Ureter (tissue), 1 donor: ENCODE results near the gene KLHL10. TPM values are rescaled to one million over a fixed set of nuclear protein-coding genes. Genes with fewer than 3 reads are reported as not detected.
A peak's percentile ranks its signal among the peaks of the same experiment; 100 is the strongest.
"Not testable (repeated sequence)": the region's sequence is repeated elsewhere in the genome, so short reads cannot be mapped to it uniquely, and the experiment has no call there.

Experiments used
- DNase-seq: peaks from one replicate; pipeline ENCODE4 v3.0.0-alpha.2; 2020; ENCODE audit warnings: low spot score
- total RNA-seq: library from RNA; stranded (reverse); gene quantifications from one replicate; pipeline ENCODE4 v1.2.4, GENCODE V29; 2023
- donor health status: DM: yes; HTN: yes; CAD: no.

KLHL10 gene
- total RNA-seq, 1 donor from 2014 or later: 0.44 TPM

DNA sequence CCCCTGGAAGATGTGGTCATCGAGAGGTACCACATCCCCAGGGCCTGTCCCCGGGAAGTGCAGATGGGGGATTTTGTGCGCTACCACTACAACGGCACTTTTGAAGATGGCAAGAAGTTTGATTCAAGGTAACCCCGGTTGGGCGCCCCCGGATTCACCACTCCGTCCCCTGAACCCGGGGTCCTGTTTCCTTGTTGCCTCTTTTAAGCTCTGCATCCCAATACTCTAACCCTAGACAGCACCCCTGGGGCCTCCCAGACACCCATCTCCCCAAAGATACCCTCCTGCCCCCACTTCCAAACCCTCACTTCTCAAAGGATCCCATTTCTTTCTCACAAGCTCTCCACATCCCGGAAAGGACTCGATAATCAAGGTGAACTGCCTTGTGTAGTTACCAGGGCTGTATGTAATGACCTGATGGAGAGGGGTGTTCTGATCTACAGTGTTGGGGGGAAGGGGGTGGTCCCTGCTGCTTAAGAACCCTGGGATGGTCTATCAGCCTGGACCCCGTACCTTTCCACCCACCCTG lies 24.4 kb upstream of the KLHL10 start:
- no peak for DNase-seq

DNA sequence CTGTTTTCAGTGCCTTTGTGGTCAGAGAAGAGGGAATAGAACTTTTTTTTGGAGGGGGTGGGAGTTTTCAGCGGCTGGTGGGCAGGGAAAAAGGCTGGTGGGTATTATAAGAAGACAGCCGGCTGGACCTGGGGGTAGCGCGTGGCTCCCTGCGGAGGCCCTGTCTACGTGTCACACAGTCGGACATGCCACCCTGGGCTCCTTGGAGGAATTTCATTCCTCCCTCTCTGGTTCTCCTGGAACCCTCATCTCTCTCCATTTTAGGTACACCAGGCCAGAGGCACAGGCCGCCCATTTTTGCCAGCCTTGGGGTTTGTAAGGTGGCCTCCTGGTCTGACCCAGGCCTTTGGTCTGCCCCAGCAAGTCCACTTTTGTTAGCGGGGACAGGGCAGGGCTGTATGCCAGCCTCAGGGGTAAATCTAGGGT lies 23.9 kb upstream of the KLHL10 start:
- DNase-seq: no peak

- no peak for DNase-seq
These were observed 23.4 kb upstream of the KLHL10 start for GRCh38 chr17:41814195-41814594.

GRCh38 chr17:41816637-41817320 lies 20.8 kb upstream of the KLHL10 start:
- DNase-seq: no peak

GRCh38 chr17:41818024-41818423 lies 19.6 kb upstream of the KLHL10 start:
- DNase-seq: no peak

DNA sequence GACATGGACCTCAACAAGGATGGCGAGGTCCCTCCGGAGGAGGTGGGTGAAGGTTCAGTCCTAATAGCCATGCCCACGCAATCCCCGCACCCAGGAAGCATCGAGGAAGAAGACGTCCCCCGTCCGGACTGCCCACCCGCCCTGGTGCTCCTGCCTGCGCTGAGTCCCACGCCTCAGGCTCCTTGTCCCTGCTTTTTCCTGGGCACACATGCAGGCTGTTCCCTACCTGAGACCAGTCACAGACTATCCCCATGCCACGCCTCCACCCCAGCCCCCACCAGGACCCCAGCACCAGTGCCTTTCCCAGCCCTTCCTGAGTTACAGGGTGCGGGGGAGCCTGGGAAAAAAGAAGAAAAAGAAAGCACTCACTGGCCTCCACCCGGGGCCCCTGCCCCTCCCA lies 15.8 kb upstream of the KLHL10 start:
- no peak for DNase-seq

DNA sequence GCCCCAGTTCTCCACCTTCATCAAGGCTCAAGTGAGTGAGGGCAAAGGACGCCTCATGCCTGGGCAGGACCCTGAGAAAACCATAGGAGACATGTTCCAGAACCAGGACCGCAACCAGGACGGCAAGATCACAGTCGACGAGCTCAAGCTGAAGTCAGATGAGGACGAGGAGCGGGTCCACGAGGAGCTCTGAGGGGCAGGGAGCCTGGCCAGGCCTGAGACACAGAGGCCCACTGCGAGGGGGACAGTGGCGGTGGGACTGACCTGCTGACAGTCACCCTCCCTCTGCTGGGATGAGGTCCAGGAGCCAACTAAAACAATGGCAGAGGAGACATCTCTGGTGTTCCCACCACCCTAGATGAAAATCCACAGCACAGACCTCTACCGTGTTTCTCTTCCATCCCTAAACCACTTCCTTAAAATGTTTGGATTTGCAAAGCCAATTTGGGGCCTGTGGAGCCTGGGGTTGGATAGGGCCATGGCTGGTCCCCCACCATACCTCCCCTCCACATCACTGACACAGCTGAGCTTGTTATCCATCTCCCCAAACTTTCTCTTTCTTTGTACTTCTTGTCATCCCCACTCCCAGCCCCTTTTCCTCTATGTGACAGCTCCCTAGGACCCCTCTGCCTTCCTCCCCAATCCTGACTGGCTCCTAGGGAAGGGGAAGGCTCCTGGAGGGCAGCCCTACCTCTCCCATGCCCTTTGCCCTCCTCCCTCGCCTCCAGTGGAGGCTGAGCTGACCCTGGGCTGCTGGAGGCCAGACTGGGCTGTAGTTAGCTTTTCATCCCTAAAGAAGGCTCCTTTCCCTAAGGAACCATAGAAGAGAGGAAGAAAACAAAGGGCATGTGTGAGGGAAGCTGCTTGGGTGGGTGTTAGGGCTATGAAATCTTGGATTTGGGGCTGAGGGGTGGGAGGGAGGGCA lies 15.1 kb upstream of the KLHL10 start:
- DNase-seq: no peak

DNA sequence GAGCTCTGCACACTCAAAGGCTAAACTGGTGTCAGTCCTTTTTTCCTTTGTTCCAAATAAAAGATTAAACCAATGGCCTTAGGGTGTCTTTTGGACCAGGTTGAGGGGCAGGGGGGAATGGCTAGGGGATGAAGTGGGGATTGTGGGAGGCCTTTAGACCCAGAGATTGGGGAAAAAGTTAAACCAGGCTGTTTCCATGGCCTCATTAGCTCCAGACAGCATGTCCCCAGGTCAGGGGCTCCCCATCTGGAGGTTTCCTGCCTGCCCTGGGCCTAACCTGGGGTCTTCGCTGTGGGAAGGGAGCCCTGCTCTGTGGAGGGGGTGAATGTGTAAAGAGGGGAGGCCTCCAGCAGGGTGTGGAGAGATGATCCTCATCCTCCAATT lies 14.5 kb upstream of the KLHL10 start:
- DNase-seq: no peak

- DNase-seq: no peak
These were observed 14.0 kb upstream of the KLHL10 start for GRCh38 chr17:41823580-41823979.

DNA sequence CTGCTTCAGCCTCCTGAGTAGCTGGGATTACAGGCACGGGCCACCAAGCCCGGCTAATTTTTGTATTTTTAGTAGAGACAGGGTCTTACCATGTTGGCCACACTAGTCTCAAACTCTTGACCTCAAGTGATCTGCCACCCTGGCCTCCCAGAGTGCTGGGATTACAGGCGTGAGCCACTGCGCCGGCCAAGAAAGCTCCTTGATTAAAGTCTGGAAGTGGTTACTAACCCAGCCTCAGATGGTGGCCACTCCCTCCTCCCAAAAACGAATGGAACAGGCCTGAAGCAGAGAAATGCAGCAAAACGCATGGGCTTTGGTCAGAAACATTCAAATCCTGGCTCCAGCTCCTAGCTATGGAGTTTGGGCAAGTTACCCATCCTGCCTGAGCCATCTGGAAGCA lies 13.5 kb upstream of the KLHL10 start:
- no peak for DNase-seq

GRCh38 chr17:41825175-41825845 lies 12.3 kb upstream of the KLHL10 start:
- DNase-seq: no peak

GRCh38 chr17:41829961-41830360 lies 7.7 kb upstream of the KLHL10 start:
- DNase-seq: not testable (repeated sequence)

- no peak for DNase-seq
These were observed 2.3 kb upstream of the KLHL10 start for GRCh38 chr17:41835214-41835799.

GRCh38 chr17:41835800-41836549 lies 1.6 kb upstream of the KLHL10 start, which contains the start of gene NT5C3B:
Gene NT5C3B (minus strand): TSS chr17:41836232. CDS start chr17:41836193, 39 bp downstream.
- DNase-seq: peak; percentile 50

DNA sequence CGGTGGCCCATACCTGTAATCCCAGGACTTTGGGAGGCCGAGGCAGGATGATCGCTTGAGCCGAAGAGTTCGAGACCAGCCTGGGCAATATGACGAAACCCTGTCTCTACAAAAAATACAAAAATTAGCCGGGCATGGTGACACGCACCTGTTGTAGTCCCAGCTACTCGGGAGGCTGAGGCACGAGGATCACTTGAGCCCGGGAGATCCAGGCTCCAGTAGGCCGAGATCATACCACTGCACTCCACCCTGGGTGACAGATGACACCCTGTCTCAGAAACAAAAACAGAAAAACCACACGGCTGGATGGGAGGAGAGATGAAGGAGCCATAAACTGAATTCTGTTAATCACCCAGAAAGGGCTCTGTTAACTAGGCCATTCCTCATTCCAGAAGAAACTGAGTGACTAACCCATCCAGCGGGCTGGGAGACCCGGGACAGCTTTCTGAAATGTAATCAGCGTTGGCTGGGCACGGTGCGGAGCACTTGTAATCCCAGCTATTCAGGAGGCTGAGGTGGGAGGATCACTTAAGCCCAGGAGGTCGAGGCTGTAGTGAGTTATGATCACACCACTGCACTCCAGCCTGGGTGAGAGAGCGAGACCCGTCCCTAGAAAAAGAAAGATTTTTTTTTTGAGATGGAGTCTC lies 952 bp upstream of the KLHL10 start:
- DNase-seq: no peak

- not testable (repeated sequence) for DNase-seq
These were observed 1.8 kb downstream of the KLHL10 start for GRCh38 chr17:41839448-41839847.

DNA sequence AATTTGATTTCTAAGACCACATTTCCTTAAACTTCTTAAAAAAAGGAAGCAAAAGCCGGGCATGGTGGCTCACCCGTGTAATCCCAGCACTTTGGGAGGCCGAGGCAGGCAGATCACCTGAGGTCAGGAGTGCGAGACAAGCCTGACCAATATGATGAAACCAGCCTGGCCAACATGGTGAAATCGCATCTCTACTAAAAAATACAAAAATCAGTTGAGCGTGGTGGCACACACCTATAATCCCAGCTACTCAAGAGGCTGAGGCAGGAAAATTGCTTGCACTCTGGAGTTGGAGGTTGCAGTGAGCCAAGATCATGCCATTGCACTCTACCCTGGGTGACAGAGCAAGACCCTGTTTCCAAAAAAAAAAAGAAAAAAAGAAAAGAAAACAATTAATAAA lies 3.2 kb downstream of the KLHL10 start:
- not testable (repeated sequence) for DNase-seq

- no peak for DNase-seq
These were observed 7.3 kb downstream of the KLHL10 start for GRCh38 chr17:41844971-41845370.

DNA sequence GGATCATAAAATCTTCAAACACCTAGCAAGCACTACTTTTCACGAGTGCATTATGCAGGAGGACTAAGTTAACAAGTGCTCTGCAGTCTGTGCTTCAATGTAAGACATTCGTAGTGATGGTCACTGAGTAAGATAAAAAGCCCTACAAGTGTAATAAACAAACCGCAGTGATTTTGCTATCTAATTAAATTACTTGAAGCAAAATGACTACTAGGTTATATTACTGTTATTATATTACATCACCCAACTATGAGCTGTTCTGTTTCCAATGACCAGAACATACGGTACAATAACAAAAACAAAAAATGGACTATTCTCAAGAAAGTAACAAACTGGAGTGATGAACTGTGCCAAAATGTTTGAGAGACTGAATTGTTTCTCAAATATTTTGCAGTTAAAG lies 11.2 kb downstream of the KLHL10 start:
- DNase-seq: no peak

DNA sequence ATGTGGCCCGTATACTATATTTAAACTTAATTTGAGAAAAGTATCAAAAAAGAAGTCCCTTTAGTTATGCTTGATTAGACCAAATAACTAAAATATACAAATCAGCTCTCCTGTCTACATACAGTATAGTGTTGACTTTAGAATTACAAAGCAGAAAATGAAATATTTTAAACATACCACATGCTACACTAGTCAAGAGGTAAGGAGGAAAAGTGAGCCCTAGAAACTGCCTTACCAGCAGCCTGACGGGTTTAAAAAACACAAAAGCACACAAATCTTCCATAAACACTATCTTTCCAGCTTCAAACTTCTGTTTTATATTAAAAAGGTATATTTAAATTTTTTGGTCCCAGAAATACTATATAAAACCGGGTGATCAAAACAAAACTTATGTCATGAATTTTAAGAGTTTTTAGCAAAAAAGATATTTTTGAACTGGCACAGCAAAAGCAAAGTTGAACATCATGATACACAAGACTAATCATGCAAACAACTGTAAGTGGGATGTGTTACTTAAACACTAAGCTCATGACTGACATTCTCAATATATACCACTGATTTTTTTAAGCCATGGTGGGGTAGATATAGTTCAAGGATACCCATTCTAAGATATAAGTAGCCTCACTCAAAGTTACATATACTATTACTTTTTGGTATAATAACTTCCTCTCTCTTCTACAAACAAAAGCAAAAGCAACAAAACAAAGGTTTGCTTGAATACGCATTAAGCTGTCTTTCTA lies 11.8 kb downstream of the KLHL10 start:
- no peak for DNase-seq
